HepG2 (cell line): ENCODE data around the gene CD28. TPM values are rescaled to one million over a fixed set of nuclear protein-coding genes. Genes with fewer than 3 reads are reported as not detected.

ENCODE experiments used
- FOXK1 ChIP-seq: sonication (generic); formaldehyde crosslinking; IDR thresholded peaks from 2 replicates; pipeline ENCODE4 v1.4.0; 2020; ENCODE audit warnings: low read depth, missing genetic modification reagents, borderline replicate concordance
- GLI4 ChIP-seq: sonication (generic); formaldehyde crosslinking; IDR thresholded peaks from 2 replicates; pipeline ENCODE4 v1.5.1; 2020; ENCODE audit warnings: missing genetic modification reagents, mild to moderate bottlenecking, moderate library complexity, borderline replicate concordance
- HCFC1 ChIP-seq: fragments of 150-350 bp; IDR thresholded peaks from 2 replicates; pipeline ENCODE4 v1.6.1; 2014; ENCODE audit warnings: low read depth, low read length
- IRF2 ChIP-seq: IDR thresholded peaks from 2 replicates; pipeline ENCODE4 v1.6.1; 2018; ENCODE audit warnings: missing genetic modification reagents, missing compliant biosample characterization
- NAIF1 ChIP-seq: sonication (generic); formaldehyde crosslinking; IDR thresholded peaks from 2 replicates; pipeline ENCODE4 v1.5.0; 2020; ENCODE audit warnings: mild to moderate bottlenecking, missing genetic modification reagents, borderline replicate concordance
- YY1 ChIP-seq: IDR thresholded peaks from 2 replicates; pipeline ENCODE4 v1.6.1; 2011; ENCODE audit warnings: low read length, low read depth, moderate library complexity, mild to moderate bottlenecking; ENCODE audit not compliant: insufficient read depth, insufficient replicate concordance
- ZNF3 ChIP-seq: IDR thresholded peaks from 2 replicates; pipeline ENCODE4 v1.7.0; 2017; ENCODE audit warnings: inconsistent platforms
- polyA plus RNA-seq, 8 experiments: library from polyadenylated mRNA; depleted of rRNA in 3 of 8; stranded (reverse) in 7 of 8; unstranded in 1 of 8; fragments of >200 nt; fragmentation: Illumina TruSeq in 4 of 8; extraction: Trizol in 4 of 8; gene quantifications; 2 replicates each; pipeline versions ENCODE4 v1.2.1 to v1.2.3, GENCODE V29; 2011 to 2016; ENCODE audit warnings: low read depth in 4 of 8, missing spikeins in 1 of 8, mixed read lengths in 1 of 8; ENCODE audit not compliant: insufficient read depth in 1 of 8
- total RNA-seq, 5 experiments: library from RNA; depleted of rRNA; stranded (reverse); fragments of >200 nt; fragmentation: Illumina TruSeq; extraction: Trizol; gene quantifications; 2 replicates each; pipeline ENCODE4 v1.2.3, GENCODE V29; 2016; ENCODE audit warnings: low read depth in 1 of 5
- TF ChIP-seq, protein P1 (sequence below): sonication (generic); formaldehyde crosslinking; IDR thresholded peaks from 2 replicates; pipeline ENCODE4 v1.4.0; 2020; ENCODE audit warnings: missing genetic modification reagents, borderline replicate concordance
- TF ChIP-seq, protein P2 (sequence below): sonication (generic); formaldehyde crosslinking; IDR thresholded peaks from 2 replicates; pipeline ENCODE4 v1.4.0; 2020; ENCODE audit warnings: low read depth, mild to moderate bottlenecking, missing genetic modification reagents
- TF ChIP-seq, protein P3 (sequence below): sonication (generic); formaldehyde crosslinking; IDR thresholded peaks from 2 replicates; pipeline ENCODE4 v1.8.0; 2022; ENCODE audit warnings: low read depth, missing genetic modification reagents
- TF ChIP-seq, protein P4 (sequence below): sonication (generic); formaldehyde crosslinking; IDR thresholded peaks from 2 replicates; pipeline ENCODE4 v1.9.0; 2021; ENCODE audit warnings: missing genetic modification reagents, mild to moderate bottlenecking, borderline replicate concordance
- TF ChIP-seq, protein P5 (sequence below): sonication (generic); formaldehyde crosslinking; IDR thresholded peaks from 2 replicates; pipeline ENCODE4 v1.4.0; 2020; ENCODE audit warnings: mild to moderate bottlenecking, missing genetic modification reagents

CD28 gene
- total and polyA plus RNA-seq, 2 of the 13 experiments (the other 11 are each of a cell fraction or from before 2014, with no cell fraction given): not detected

DNA sequence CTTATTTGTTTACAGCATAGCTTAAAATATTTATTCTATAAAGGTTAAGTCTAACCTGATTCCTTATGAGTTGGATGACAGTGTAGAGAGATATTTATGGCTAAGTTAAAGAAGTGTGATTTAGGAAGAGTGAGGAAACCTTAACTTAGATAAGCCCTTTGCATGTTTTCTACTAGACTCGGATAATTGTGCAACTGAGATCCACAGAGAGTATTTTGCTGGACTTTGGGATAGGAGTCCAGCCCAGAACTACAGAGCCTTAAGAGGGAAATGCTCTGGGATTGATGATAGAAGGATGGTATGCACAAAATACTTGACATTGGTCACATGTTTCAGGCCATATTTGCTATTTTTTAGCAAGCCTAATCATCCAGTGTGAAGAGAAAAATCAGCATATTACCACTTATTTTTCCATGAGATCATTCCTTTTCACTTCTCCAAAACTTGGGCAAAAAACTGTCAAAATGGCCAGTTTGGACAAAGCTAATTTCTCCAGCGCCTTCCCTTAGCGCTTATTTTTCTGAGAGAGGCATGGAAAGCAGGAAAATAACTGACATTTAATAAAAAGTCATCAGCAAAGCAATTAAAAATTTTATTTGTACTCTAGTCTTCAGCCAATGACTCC, 3.1 kb downstream of the CD28 start (continued):
- TF ChIP-seq ZNF3 (CRISPR knock-in tag): no peak
- TF ChIP-seq, protein P1, sequence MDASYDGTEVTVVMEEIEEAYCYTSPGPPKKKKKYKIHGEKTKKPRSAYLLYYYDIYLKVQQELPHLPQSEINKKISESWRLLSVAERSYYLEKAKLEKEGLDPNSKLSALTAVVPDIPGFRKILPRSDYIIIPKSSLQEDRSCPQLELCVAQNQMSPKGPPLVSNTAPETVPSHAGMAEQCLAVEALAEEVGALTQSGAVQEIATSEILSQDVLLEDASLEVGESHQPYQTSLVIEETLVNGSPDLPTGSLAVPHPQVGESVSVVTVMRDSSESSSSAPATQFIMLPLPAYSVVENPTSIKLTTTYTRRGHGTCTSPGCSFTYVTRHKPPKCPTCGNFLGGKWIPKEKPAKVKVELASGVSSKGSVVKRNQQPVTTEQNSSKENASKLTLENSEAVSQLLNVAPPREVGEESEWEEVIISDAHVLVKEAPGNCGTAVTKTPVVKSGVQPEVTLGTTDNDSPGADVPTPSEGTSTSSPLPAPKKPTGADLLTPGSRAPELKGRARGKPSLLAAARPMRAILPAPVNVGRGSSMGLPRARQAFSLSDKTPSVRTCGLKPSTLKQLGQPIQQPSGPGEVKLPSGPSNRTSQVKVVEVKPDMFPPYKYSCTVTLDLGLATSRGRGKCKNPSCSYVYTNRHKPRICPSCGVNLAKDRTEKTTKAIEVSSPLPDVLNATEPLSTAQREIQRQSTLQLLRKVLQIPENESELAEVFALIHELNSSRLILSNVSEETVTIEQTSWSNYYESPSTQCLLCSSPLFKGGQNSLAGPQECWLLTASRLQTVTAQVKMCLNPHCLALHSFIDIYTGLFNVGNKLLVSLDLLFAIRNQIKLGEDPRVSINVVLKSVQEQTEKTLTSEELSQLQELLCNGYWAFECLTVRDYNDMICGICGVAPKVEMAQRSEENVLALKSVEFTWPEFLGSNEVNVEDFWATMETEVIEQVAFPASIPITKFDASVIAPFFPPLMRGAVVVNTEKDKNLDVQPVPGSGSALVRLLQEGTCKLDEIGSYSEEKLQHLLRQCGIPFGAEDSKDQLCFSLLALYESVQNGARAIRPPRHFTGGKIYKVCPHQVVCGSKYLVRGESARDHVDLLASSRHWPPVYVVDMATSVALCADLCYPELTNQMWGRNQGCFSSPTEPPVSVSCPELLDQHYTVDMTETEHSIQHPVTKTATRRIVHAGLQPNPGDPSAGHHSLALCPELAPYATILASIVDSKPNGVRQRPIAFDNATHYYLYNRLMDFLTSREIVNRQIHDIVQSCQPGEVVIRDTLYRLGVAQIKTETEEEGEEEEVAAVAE (CRISPR knock-in tag): no peak
- no peak for TF ChIP-seq GLI4 (CRISPR knock-in tag)
- no peak for TF ChIP-seq IRF2 (CRISPR knock-in tag)
- TF ChIP-seq, protein P2, sequence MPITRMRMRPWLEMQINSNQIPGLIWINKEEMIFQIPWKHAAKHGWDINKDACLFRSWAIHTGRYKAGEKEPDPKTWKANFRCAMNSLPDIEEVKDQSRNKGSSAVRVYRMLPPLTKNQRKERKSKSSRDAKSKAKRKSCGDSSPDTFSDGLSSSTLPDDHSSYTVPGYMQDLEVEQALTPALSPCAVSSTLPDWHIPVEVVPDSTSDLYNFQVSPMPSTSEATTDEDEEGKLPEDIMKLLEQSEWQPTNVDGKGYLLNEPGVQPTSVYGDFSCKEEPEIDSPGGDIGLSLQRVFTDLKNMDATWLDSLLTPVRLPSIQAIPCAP (CRISPR knock-in tag): no peak
- no peak for TF ChIP-seq HCFC1
- TF ChIP-seq, protein P3, sequence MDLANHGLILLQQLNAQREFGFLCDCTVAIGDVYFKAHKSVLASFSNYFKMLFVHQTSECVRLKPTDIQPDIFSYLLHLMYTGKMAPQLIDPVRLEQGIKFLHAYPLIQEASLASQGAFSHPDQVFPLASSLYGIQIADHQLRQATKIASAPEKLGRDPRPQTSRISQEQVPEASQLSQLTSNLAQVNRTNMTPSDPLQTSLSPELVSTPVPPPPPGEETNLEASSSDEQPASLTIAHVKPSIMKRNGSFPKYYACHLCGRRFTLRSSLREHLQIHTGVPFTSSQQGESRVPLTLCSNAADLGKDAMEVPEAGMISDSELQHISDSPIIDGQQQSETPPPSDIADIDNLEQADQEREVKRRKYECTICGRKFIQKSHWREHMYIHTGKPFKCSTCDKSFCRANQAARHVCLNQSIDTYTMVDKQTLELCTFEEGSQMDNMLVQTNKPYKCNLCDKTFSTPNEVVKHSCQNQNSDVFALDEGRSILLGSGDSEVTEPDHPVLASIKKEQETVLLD (CRISPR knock-in tag): no peak
- TF ChIP-seq, protein P4, sequence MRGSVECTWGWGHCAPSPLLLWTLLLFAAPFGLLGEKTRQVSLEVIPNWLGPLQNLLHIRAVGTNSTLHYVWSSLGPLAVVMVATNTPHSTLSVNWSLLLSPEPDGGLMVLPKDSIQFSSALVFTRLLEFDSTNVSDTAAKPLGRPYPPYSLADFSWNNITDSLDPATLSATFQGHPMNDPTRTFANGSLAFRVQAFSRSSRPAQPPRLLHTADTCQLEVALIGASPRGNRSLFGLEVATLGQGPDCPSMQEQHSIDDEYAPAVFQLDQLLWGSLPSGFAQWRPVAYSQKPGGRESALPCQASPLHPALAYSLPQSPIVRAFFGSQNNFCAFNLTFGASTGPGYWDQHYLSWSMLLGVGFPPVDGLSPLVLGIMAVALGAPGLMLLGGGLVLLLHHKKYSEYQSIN: no peak
- TF ChIP-seq, protein P5, sequence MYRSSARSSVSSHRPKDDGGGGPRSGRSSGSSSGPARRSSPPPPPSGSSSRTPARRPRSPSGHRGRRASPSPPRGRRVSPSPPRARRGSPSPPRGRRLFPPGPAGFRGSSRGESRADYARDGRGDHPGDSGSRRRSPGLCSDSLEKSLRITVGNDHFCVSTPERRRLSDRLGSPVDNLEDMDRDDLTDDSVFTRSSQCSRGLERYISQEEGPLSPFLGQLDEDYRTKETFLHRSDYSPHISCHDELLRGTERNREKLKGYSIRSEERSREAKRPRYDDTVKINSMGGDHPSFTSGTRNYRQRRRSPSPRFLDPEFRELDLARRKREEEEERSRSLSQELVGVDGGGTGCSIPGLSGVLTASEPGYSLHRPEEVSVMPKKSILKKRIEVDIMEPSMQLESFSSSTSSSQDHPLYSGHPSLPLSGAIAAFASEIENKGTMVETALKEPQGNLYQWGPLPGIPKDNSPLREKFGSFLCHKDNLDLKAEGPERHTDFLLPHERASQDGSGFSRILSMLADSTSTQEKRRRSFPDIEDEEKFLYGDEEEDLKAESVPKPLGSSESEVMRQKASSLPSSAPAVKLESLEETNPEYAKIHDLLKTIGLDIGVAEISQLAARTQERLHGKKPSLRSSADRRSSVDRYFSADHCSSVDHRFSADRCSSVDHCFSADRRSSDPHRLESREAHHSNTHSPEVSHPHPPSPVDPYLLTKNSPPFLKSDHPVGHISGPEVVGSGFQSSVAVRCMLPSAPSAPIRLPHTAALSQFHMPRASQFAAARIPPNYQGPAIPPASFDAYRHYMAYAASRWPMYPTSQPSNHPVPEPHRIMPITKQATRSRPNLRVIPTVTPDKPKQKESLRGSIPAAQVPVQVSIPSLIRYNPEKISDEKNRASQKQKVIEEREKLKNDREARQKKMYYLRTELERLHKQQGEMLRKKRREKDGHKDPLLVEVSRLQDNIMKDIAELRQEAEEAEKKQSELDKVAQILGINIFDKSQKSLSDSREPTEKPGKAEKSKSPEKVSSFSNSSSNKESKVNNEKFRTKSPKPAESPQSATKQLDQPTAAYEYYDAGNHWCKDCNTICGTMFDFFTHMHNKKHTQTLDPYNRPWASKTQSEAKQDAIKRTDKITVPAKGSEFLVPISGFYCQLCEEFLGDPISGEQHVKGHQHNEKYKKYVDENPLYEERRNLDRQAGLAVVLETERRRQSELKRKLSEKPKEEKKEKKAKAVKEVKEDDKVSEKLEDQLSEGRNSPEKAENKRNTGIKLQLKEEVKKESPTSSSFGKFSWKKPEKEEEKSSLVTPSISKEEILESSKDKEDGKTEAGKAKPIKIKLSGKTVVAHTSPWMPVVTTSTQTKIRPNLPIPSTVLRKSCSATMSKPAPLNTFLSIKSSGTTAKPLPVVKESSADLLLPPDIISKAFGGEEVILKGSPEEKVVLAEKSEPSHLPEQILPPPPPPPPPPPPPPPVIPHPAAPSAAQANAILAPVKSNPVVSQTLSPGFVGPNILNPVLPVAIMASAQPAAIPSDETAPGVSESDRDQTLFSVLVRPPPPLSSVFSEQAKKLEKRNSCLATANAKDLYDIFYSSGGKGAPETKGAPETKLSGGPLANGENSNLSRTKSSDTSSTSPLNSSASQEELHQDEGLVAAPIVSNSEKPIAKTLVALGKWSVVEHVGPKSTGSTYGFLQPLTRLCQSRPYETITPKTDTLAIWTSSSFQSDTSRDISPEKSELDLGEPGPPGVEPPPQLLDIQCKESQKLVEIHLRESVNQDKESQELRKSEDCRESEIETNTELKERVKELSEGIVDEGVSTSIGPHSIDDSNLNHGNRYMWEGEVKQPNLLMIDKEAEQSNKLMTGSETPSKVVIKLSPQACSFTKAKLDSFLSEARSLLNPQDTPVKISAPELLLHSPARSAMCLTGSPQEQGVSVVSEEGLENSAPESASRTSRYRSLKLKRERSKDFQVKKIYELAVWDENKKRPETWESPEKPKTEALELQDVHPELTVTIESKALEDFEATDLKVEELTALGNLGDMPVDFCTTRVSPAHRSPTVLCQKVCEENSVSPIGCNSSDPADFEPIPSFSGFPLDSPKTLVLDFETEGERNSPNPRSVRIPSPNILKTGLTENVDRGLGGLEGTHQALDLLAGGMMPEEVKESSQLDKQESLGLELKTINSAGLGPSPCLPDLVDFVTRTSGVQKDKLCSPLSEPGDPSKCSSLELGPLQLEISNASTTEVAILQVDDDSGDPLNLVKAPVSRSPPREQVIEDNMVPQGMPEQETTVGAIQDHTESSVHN (CRISPR knock-in tag): no peak
- TF ChIP-seq NAIF1: no peak
- TF ChIP-seq FOXK1 (CRISPR knock-in tag): no peak
- TF ChIP-seq YY1: no peak
